ENCODE results near the gene SF3B4.
"Not testable (repeated sequence)": the region's sequence is repeated elsewhere in the genome, so short reads cannot be mapped to it uniquely, and the experiment has no call there.

SF3B4 gene

GRCh38 chr1:149942885-149943284, 15.3 kb upstream of the SF3B4 start:
- no peak for DNase-seq (ENCODE audit: low spot score)
- in situ Hi-C loops (cut with MboI; ENCODE audit: low pct_unique_long_range_greater_than_20kb, low sequenced_read_pairs, unreplicated experiment), result no loop called here
- no peak for TF ChIP-seq CTCF (IDR thresholded peaks at IDR 0.05; ENCODE audit: extremely low read depth, insufficient read depth, missing control alignments)

GRCh38 chr1:149942207-149942606, 14.6 kb upstream of the SF3B4 start:
- in situ Hi-C loops (cut with MboI; ENCODE audit: low pct_unique_long_range_greater_than_20kb, low sequenced_read_pairs, unreplicated experiment), result no loop called here
- DNase-seq (ENCODE audit: low spot score), result no peak
- TF ChIP-seq CTCF (IDR thresholded peaks at IDR 0.05; ENCODE audit: extremely low read depth, insufficient read depth, missing control alignments), result no peak

GRCh38 chr1:149940427-149940826, 12.8 kb upstream of the SF3B4 start:
- TF ChIP-seq CTCF (IDR thresholded peaks at IDR 0.05; ENCODE audit: extremely low read depth, insufficient read depth, missing control alignments), result no peak
- no peak for DNase-seq (ENCODE audit: low spot score)
- in situ Hi-C loops (cut with MboI; ENCODE audit: low pct_unique_long_range_greater_than_20kb, low sequenced_read_pairs, unreplicated experiment), result no loop called here

- in situ Hi-C loops (cut with MboI; ENCODE audit: low pct_unique_long_range_greater_than_20kb, low sequenced_read_pairs, unreplicated experiment), result not testable (repeated sequence)
These were observed 11.0 kb upstream of the SF3B4 start for GRCh38 chr1:149938668-149939003.

GRCh38 chr1:149937759-149938158, 10.2 kb upstream of the SF3B4 start:
- in situ Hi-C loops (cut with MboI; ENCODE audit: low pct_unique_long_range_greater_than_20kb, low sequenced_read_pairs, unreplicated experiment), result no loop called here
- no peak for DNase-seq (ENCODE audit: low spot score)
- no peak for TF ChIP-seq CTCF (IDR thresholded peaks at IDR 0.05; ENCODE audit: extremely low read depth, insufficient read depth, missing control alignments)

More at GRCh38 chr1:149938668-149939003, 11.0 kb upstream of the SF3B4 start:
- not testable (repeated sequence) for DNase-seq (ENCODE audit: low spot score)

GRCh38 chr1:149936992-149937705, 9.5 kb upstream of the SF3B4 start:
- in situ Hi-C loops (cut with MboI; ENCODE audit: low pct_unique_long_range_greater_than_20kb, low sequenced_read_pairs, unreplicated experiment), result no loop called here

More at GRCh38 chr1:149936992-149937705, 9.5 kb upstream of the SF3B4 start:
- no peak for DNase-seq (ENCODE audit: low spot score)
- TF ChIP-seq CTCF (IDR thresholded peaks at IDR 0.05; ENCODE audit: extremely low read depth, insufficient read depth, missing control alignments), result no peak
